Inferior parietal cortex (tissue), 1 donor: ENCODE results near the gene DNAJC15.
"Not testable (repeated sequence)": the region's sequence is repeated elsewhere in the genome, so short reads cannot be mapped to it uniquely, and the experiment has no call there.

Experiments used
- DNase-seq: peaks from one replicate; pipeline ENCODE4 v3.0.0-alpha.2; 2016; ENCODE audit errors: extremely low spot score

DNAJC15 gene

GRCh38 chr13:43003729-43004128, 19.7 kb upstream of the DNAJC15 start:
- no peak for DNase-seq

- DNase-seq: no peak
Observed at GRCh38 chr13:43005460-43006236, 17.7 kb upstream of the DNAJC15 start.

DNA sequence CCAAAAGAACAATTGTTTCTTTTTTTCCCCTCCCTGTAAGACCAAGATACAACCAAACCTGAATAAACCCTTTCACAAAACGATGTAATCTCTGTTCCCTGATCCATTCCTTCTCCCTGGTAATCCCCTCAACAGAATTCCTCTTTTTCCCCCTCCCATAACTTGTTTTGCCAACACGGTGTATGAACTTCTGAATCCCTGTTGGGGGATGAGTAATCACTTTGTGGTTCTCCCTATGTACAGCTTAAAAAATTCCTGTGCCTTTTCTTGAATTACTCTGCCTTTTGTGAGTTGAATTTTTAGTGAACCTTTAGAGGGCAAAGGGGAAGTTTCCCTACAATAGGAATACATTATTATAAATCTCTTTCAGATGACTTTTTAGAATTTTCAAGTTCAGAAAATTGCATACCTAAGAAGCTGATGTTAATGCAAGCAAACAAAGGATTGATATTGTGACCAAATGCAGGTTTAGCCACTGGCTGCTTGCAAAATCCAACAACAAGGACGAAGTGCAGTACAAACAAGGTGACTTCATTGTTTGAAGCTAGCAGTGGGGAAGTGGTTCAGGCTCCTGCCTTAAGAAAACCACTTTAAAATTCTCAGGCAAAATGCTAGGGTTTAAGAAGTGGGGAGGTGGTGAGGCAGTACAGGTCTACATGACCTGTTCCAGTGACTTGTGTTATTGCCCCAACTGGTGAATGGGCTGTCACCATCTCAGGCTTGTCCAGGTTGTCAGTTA, 16.3 kb upstream of the DNAJC15 start:
- DNase-seq: no peak

GRCh38 chr13:43008596-43008995, 14.8 kb upstream of the DNAJC15 start:
- DNase-seq: no peak

- DNase-seq: no peak
Observed at GRCh38 chr13:43009506-43009905, 13.9 kb upstream of the DNAJC15 start.

DNA sequence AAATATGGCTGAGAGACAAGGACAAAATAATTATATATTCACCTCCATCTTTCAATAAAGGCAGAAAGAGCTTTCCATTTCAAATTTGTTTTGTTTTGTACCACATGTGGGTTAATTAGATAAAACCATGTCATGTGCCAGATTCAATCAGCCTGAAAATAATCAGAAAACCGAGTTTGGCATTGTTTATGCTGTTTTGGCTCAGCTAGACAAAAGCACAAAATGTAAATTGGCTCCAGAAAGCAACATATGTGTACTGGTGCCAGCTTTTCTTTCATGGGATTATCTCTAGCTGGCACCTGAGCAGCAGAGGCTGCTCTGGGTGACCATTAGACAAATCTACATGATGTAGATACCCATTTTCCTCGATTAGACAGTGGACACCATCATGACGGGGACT, 9.2 kb upstream of the DNAJC15 start:
- no peak for DNase-seq

GRCh38 chr13:43016226-43016625, 7.2 kb upstream of the DNAJC15 start:
- no peak for DNase-seq

DNA sequence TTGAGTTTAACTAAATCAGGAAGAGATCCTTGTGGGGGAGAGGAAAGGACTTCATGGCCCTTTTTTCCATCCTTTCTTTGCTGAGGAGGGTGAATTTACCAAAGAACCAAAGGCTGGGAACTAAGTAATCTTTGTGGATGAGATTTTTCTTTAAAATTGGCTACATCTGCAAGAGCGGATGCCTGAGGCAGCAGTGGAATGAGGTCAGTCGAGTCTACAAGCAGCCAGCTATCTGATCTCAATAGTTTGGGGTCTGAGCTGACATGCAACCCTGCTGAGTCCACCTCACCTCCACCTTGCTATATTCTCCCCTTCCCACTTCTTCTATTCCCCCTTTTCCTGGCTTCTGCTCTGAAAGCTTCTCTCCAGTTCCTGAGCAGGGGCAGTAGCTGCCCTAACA, 3.6 kb upstream of the DNAJC15 start:
- no peak for DNase-seq

DNA sequence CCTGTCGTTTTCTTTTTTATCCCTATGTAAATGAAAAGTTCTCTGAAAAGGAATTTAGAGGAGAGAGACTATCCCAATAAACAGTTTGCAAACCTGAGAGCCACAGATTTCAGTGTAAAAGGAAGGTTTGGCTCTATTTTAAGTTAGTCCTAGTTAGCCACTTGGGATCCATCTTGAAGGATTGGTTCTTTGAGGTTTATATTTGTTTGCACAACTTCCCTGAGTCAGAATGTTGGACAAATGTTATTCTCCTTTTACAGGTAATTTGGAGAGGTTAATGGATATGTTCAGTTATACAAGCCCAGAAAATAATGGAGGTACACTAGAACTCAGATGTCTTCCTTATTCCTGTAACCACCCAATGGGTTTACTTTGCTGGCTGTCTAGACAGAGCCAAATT, 2.6 kb upstream of the DNAJC15 start:
- no peak for DNase-seq

DNA sequence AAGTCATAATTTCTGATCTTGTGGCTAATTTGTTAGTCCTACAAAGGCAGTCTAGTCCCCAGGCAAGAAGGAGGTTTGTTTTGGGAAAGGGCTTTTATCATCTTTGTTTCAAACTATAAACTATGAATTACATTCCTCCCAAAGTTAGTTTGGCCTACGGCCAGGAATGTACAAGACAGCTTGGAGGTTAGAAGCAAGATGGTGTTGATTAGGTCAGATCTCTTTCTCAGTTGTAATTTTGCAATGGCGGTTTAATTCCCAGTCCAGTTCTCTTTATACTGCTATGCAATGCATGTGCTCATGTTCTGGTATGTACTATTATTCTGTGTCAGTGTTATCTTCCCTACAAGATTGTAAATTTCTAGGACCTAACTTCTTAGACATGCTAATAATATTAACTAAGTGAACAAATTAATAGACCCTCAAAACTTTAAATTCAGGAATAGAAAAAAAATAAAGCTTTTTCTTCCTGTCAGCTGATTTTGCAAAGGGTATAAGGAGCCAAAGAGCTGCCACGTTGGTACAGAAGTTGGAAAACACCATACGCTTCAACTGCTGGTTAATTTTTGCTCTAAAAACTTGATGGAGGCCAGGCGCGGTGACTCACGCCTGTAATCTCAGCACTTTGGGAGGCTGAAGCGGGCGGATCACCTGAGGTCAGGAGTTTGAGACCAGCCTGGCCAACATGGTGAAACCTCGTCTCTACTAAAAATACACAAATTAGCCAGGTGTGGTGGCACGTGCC, 1.3 kb upstream of the DNAJC15 start:
- no peak for DNase-seq

- no peak for DNase-seq
Observed at GRCh38 chr13:43022934-43023288, 475 bp upstream of the DNAJC15 start.

GRCh38 chr13:43026262-43026661, 2.9 kb downstream of the DNAJC15 start:
- no peak for DNase-seq

DNA sequence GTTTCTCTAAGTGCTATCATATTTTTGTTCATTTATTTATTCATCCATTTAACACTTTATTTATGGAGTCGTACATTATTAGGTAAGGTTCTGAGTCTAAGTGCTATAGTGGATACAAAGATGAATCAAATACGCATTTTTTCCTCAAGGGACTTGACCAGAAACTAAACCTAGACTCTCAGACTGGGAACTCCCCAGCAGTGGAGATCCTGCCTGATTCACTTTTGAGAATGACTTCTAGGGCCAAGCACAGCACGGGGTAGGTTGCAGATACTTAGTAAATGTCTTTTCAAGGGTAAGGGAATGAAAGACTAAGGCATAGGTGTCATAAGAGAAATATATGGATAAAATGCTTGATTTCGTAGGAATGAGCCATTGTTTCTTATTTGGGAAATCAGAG, 7.2 kb downstream of the DNAJC15 start:
- no peak for DNase-seq

- DNase-seq: no peak
Observed at GRCh38 chr13:43031881-43032280, 8.5 kb downstream of the DNAJC15 start.

- DNase-seq: no peak
Observed at GRCh38 chr13:43033038-43033437, 9.7 kb downstream of the DNAJC15 start.

DNA sequence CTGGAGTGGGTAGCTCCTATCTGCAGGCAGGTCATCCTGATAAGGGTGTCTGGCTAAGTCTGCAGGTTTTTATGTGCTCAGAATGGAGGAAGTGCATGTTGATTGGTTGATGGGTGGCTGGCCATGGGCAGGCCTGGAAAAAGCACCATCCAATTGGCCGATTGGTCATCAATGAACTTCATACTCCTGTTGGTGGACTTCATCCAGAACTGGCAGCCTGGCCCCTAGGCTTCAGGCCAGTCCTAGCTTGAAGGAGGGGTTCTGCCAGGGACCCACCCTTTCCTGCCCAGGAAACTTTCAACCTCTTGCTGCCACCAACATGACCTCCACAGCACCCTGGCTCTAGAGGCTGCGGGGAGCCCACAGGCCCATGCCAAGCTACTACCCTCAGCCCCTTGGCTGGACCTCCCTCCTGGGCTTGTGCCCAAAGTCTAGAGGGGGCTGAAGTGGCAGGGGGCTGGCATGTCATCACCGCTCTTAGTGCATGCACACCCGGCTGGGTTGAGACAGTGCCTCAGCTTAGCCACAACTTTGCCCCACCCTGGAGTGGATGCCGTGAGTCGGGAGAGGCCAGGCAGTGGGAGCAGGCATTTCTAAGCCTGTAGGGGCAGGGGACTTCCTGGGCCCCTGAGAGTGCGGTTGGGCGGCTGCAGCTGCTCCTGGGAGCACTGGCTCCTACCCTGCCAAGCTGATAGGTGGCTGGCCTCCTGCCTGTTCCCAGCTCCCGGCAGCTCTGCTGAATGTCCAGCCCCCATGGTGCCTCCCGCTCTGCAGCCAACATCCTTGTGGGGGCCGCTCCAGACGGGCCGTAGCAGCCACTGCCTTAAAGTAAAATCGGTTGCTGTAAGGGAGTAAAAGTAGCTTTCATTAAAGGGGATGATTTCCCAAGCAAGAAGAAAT, 13.2 kb downstream of the DNAJC15 start:
- no peak for DNase-seq

DNA sequence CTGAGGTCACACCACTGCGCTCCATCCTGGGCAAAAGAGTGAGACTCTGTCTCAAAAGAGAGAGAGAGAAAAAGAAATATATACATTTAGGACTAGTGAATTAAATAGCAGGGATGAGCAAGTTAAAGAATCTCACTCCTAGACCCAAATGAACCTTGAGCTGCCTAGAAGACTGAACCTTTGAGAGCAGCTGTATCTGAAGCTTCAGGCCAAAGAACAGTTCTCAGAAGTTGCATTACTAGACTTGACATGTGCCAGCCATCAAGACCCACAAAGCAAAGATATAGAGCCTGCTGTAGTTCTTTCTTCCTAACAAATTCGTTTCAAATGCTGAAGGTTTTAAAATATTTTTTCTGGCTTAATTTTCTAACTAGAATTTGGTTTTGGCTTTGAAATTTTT, 16.6 kb downstream of the DNAJC15 start:
- DNase-seq: no peak

- DNase-seq: not testable (repeated sequence)
Observed at GRCh38 chr13:43040581-43041368, 17.4 kb downstream of the DNAJC15 start.

GRCh38 chr13:43041369-43041921, 18.1 kb downstream of the DNAJC15 start:
- DNase-seq: no peak

GRCh38 chr13:43042410-43042921, 19.1 kb downstream of the DNAJC15 start:
- DNase-seq: no peak
